ENCODE measurements around the gene TIMM10B.
"Not testable (repeated sequence)": the region's sequence is repeated elsewhere in the genome, so short reads cannot be mapped to it uniquely, and the experiment has no call there.

The TIMM10B gene

GRCh38 chr11:6502382-6502781 is 21.1 kb downstream of the TIMM10B start:
- no peak for DNase-seq

- DNase-seq: no peak
Observed at GRCh38 chr11:6504166-6504565, 22.9 kb downstream of the TIMM10B start.

GRCh38 chr11:6505577-6506240 is 24.4 kb downstream of the TIMM10B start:
- DNase-seq: no peak

- DNase-seq: no peak
Observed at GRCh38 chr11:6516865-6517264, 35.6 kb downstream of the TIMM10B start.

- no peak for DNase-seq
Observed at GRCh38 chr11:6520265-6520664, 39.0 kb downstream of the TIMM10B start.

- DNase-seq: not testable (repeated sequence)
Observed at GRCh38 chr11:6521946-6522345, 40.6 kb downstream of the TIMM10B start.

- DNase-seq: no peak
Observed at GRCh38 chr11:6523253-6523652, 42.0 kb downstream of the TIMM10B start.

GRCh38 chr11:6526411-6527135 is 45.3 kb downstream of the TIMM10B start:
- DNase-seq: no peak

GRCh38 chr11:6529266-6529665 is 48.0 kb downstream of the TIMM10B start:
- DNase-seq: no peak

GRCh38 chr11:6530848-6531247 is 49.5 kb downstream of the TIMM10B start:
- DNase-seq: no peak

GRCh38 chr11:6531267-6531752 is 50.0 kb downstream of the TIMM10B start:
- DNase-seq: peak; percentile 47
